IPS DF 19.7 (cell line): ENCODE results near the gene SHC2.
"Not testable (repeated sequence)": the region's sequence is repeated elsewhere in the genome, so short reads cannot be mapped to it uniquely, and the experiment has no call there.

Experiments
- DNase-seq: peaks from one replicate; pipeline ENCODE4 v3.0.0-alpha.2; 2013; ENCODE audit warnings: low read depth, low spot score

The SHC2 gene

DNA sequence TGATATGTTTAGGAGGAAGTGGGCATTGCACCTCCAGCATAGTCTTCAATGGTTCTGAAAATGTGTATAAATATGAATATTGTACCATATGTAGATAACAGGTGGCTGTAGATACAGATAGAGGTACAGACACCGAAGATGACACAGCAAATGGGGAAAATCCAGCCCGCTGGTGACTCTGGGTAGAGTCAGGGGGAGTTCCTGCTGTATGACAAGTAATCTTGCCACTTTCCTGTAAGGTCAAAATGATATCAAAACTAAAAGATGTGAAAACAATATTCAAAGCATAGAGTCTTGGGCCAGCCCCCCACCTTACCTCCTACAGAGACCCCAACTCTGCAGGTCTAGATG is 69.7 kb downstream of the SHC2 start:
- no peak for DNase-seq

DNA sequence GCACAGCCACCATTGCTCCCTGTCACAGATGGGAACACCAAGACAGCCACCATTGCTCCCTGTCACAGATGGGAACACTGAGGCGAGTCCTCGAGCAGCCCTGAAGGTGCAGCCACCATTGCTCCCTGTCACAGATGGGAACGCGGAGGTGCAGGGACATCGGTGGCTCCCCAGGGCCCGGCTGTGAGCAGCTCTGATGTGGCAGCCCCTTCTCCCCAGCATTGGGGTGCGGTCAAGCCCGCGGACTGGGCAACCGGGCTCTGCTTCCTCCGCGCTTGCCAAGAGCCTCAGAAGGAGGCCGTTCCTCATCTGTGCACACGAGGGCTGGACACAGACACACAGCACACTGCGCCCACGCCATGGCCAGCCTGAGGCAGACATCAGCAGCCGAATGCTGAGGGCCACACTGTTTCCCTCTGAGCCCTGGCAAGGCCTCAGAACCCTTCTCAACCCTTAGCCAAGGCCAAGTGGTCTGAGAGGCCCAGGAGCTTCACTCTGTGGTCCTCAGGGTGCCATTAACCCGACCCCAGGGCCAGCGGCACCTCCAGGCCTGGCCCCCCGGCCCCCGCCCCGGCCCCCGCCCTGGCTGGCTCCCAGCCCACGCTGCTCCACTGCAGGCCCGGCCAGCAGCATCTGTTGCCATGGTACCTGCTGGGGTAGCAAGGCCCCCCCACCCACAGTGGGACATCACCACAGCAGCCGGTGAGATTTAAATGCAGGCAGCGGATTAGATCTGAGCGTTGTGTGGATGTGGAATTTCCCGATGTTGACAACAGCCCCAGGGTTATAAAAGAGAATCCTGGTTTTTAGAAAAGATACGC is 70.2 kb downstream of the SHC2 start:
- DNase-seq: no peak

DNA sequence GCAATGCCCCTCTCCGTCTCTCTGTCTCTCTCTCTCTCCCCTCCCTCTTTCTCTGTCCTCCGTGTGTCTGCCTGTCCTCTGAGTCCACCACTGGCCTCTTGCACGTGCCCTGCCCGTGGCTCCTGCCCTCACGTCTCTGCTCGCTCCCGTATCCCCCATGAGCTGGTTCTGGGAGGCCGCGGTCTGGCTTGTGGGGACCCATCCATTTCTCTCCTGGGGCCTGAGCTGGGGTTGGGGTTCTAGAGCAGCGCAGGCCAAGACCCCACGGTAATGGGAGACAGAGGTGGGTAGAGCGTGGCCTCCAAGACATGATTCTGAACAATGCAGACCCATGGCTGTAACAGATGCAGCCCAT is 70.9 kb downstream of the SHC2 start:
- DNase-seq: no peak

DNA sequence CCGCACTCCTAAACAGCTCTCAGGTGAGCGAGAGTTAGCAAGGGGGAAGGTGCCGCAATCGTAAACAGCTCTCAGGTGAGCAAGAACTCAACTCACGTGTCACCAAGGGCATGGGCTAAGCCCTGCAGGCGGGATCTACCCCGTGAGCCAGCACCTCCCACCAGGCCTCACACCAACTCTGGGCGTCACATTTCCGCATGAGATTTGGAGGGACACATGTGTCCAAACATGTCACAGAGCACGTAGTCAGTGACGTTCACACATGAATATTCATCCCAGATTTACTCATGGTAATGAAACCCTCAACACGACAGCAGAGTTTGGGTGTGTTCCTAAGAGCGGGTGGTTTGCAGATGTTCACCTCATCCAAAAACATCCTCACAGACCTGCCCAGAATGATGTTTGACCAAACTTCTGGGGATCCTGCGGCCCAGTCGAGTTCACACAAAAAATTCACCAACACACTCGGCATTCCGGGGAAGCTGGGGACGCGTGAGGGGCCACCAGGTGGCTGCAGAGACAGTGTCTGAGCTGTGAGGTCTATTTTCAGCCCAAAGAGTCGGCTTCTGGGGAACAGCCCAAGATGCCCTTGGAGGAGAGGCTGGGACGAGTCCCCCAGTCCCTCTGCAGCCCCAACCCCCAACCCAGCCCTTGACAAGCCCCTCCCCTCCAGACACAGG is 71.4 kb downstream of the SHC2 start:
- no peak for DNase-seq

DNA sequence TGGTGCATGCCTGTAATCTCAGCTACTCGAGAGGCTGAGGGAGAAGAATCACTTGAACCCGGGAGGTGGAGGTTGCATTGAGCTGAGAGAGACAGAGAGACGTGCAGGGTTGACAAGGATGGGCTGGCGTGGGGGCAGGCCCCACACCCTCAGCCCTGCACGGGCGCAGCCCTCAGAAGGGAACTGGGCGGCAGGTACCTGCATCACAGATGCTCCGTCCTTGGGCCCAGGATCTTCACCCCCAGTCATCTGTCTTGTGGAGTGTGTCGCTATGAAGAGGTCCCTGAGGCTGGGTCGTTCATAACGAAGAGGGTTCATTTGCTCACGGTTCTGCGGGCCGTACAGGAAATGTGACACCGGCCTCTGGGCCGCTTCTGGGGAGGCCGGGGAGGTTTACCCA is 72.1 kb downstream of the SHC2 start:
- DNase-seq: no peak

DNA sequence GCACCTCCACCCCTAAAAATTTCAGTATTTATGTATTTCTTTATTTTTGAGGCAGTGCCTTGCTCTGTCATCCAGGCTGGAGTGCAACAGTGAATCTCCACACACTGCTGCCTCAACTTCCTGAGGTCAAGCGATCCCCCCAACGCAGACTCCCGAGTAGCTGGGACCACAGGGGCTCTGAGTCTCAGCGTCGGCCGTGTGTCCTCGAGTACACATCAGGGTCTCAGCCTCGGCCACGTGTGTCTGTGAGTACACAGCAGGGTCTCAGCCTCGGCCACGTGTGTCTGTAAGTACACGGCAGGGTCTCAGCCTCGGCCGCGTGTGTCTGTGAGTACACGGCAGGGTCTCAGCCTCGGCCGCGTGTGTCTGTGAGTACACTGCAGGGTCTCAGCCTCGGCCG is 73.1 kb downstream of the SHC2 start:
- no peak for DNase-seq

DNA sequence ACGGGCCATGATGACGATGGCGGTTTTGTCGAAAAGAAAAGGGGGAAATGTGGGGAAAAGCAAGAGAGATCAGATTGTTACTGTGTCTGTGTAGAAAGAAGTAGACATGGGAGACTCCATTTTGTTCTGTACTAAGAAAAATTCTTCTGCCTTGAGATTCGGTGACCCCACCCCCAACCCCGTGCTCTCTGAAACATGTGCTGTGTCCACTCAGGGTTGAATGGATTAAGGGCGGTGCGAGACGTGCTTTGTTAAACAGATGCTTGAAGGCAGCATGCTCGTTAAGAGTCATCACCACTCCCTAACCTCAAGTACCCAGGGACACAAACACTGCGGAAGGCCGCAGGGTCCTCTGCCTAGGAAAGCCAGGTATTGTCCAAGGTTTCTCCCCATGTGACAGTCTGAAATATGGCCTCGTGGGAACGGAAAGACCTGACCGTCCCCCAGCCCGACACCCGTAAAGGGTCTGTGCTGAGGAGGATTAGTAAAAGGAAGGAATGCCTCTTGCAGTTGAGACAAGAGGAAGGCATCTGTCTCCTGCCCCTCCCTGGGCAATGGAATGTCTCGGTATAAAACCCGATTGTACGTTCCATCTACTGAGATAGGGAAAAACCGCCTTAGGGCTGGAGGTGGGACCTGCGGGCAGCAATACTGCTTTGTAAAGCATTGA is 74.1 kb downstream of the SHC2 start:
- DNase-seq: not testable (repeated sequence)

DNA sequence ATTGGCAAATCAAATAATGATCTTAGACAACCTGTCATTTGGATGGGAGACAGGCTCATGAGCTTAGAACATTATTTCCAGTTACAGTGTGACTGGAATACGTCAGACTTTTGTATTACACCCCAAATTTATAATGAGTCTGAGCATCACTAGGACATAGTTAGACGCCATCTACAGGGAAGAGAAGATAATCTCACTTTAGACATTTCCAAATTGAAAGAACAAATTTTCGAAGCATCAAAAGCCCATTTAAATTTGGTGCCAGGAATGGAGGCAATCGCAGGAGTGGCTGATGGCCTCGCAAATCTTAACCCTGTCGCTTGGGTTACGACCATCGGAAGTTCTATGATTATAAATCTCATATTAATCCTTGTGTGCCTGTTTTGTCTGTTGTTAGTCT is 74.6 kb downstream of the SHC2 start:
- not testable (repeated sequence) for DNase-seq

DNA sequence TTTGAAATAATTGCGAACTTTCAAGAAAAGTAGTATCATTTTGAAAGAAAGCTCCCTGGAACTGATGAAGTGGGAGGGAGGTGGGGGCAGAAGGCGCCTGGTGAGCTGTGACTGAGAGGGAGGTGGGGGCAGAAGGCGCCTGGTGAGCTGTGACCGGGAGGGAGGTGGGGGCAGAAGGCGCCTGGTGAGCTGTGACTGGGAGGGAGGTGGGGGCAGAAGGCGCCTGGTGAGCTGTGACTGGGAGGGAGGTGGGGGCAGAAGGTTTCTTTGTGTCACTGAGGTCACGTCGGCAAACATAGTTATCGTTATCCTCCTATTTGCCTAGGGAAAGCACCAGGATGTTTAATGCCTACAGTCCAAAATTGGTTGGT is 76.0 kb downstream of the SHC2 start:
- DNase-seq: no peak

DNA sequence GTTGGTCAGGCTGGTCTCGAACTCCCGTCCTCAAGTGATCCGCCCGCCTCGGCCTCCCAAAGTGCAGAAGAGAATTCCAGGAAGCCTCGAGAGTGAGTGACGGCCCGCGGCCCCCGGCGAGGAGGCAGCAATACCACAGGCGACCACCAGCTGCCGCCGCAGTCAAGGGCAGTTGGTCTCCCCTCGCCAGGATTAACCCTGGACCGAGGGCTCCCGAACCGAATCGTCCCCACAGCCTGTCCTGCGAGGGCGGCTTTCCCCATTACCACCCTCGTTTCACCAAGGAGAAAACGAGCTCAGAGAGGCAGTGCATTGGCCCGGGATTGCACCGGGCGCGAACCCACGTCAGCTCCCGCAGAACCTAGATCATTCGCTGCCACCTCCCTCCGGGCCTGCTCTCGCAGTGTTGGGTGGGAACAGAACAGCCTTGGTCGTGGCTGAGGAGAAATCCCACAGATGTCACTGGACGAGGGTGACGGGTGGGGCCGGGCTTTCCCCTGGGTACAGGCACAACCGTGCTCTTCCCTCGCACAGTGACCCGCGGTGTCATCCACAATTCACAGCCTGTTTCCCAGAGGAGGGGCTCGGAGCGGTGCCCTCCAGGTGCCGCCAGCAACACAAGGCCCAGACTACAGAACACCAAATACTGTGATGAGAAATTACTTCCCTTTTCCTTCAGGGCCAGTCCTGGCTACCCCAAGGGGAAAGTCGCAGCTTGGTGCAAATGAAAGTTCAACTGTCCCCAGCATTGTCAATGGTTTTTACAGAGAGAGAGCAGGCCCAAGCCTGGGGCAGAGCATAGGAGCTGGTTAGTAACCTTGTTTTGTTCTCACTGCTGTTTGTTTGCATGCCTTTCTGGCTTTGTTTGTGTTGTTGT is 76.7 kb downstream of the SHC2 start:
- DNase-seq: peak; percentile 20

DNA sequence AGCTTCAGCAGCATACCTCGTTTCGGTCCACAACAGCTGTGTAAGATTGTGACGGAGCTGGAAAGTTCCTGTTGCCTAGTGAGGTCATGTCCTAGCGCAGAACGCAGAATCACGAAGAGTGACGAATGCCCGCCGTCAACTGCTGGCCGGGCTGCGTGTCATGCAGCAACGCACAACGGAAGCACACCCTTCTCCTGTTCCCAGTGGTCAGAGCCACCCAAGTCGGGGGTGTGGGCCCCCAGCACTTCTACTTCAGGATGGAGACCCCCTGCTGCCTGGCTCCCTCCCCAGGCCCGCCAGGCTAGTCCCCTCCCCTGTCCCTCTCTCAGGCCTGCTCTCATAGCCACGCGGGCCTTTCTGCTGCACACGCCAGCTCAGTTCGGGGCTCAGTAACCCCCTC is 77.8 kb downstream of the SHC2 start:
- DNase-seq: no peak

DNA sequence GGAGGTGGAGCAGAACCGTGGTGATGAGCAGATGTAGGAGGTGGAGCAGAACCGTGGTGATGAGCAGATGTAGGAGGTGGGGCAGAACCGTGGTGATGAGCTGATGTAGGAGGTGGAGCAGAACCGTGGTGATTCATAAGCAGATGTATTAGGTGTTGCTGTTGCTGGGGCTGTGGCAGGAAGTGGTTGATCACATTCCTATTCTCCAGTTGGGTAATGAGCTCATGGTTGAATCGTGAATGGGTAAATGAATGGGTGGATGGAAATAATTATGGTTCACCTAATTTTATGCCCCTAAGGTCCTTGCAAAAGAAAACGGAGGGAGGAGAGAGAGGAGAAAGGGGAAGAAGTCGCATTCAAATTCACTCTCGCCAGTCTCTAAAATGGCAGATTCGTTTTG is 78.3 kb downstream of the SHC2 start:
- not testable (repeated sequence) for DNase-seq

DNA sequence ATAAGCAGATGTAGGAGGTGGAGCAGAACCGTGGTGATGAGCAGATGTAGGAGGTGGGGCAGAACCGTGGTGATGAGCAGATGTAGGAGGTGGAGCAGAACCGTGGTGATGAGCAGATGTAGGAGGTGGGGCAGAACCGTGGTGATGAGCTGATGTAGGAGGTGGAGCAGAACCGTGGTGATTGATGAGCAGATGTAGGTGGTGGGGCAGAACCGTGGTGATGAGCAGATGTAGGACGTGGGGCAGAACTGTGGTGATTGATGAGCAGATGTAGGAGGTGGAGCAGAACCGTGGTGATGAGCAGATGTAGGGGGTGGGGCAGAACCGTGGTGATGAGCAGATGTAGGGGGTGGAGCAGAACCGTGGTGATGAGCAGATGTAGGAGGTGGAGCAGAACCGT is 78.9 kb downstream of the SHC2 start:
- not testable (repeated sequence) for DNase-seq

DNA sequence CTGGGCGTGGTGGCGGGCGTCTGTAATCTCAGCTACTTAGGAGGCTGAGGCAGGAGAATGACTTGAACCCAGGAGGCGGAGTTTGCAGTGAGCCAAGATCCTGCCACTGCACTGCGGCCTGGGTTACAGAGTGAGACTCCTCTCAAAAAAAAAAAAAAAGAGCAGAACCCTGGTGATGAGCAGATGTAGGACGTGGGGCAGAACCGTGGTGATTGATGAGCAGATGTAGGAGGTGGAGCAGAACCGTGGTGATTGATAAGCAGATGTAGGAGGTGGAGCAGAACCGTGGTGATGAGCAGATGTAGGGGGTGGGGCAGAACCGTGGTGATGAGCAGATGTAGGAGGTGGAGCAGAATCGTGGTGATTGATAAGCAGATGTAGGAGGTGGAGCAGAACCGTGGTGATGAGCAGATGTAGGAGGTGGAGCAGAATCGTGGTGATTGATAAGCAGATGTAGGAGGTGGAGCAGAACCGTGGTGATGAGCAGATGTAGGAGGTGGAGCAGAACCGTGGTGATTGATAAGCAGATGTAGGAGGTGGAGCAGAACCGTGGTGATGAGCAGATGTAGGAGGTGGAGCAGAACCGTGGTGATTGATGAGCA is 80.1 kb downstream of the SHC2 start:
- DNase-seq: not testable (repeated sequence)

DNA sequence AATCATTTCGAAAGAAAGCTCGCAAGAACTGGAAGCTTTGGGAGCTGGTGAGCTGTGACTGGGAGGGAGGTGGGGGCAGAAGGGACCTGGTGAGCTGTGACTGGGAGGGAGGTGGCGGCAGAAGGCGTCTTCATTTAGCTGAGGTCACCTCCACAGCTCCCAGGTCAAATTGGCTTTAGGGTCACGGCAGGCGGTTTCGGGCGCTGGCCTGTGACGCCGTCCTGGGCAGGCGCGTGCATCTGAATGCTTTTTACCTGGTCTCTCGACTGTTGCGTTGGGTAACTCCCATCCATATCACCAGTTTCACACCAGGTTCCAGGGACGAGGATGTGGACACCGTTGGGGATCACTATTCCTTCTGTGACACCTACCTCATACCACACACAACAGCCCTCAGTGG is 81.0 kb downstream of the SHC2 start:
- DNase-seq: no peak

DNA sequence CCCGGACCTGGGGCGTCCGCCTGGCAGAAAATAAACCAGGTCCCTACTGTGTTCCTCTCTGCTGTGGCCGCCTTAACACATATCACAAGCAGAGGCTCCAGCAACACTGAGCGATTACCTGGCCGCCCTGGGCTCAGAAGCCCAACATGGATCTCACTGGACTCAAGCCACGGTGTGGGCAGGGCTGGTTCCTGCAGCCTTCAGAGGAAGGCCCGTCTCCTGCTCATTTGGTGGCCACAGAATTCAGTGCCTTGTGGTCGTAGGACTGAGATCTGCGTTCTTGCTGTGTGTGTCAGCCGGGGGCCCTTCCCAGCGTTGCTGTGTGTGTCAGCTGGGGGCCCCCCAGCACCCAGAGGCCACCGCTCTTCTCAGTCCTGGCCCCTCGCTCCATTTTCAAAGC is 82.1 kb downstream of the SHC2 start:
- no peak for DNase-seq

DNA sequence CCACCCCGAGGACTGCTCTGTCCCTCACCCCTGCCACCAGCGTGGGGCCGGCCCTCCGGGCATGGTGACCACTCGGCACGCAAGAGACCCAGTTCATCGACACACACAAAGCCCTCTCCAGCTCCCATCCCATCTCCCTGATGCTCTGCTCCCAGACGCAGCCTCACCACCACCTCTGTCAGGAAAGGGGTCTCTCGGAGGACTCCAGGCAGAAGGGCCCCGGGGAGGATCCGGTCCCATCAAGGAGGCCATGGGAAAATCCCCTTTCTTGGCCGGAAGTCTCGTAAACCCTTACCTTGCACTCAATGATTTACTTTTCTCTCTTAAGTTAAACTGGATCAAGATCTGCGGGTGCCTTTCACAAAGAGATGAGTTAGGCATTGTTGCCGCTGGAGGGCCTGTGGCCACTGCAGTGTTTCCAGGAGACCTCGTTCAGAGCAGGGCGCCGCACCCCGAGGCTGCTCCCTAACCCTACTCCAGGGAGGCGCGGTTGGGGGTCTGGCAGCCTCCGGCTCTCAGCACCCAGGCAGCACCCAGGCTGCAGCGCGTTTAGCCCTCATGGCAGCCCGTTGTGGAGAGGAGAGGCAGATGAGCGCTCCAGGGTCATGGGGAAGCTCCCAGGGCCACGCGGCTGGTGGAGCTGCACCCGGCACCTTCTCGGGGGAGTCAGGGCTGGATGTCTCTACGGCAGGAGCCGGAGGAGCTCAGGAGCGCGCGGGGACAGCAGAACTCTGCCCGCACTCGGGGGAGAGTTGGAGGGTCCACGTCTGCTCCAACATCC is 82.8 kb downstream of the SHC2 start:
- DNase-seq: no peak

DNA sequence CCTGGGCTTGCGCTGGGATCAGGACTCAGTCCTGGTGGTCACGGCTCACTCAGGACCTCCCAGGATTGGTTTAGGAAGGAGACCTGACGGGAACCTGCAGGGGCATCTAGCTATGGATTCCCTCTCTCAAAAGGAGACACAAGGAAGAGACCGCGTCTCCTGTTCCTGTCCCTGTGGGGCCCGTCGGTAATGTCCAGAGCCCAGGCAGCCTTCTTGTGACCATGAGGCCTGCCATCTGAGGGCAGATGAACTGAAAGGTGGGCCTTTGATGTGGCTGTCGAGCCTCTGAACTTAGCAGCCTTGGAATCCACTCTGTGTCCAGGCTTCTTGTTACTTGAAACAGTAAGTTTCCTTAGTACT is 84.7 kb downstream of the SHC2 start:
- DNase-seq: no peak

DNA sequence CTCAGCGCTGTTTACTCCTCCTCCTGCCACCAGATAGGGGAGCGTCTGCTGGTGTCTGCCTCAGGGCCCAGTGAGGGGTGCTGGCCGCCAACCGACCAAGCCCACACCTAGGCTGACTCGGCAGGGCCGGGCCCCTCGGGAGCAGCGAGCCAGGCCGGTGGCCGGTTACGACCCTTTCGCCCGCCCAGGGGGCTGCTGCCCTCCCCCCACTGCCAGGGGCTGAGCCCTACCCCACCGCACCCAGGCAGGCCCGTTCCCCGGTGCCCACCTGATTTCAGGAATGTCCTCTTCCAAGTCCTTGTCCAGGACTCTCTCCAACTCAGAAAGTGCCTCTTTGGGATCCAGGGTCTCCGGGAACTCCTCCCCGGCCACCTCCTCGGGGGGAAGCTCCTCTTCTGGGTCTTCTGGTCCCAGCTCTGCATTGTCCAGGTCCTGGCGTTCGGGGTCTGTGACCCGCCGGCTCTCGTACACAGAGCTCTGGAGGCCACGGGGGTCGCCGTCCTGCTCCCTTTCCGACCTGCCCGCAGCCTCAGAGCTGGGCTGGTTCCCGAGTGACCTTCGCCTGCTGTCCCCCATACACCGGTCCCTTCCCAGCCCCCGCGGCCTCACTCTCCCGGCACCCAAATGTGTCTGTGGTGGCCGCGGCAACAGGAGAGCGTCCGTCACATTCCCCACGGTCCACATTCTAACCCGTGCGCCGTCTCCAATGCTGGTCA is 85.3 kb downstream of the SHC2 start:
- DNase-seq: no peak

DNA sequence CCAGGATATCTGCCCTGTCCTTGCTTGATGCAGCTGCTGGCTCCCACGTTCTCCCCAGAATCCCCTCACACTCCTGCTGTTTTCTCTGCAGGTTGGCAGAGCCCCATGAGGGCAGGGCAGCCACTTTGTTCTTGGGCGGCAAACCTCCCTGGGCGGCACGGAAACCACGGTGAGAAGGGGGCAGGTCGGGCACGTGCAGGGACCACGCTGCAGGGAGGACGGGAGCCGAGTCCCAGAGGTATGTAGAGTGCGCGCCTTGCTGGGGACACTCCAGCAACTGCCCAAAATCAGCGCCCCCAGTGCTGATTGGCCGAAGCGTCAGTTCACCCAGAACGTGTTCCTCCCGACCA is 86.0 kb downstream of the SHC2 start:
- no peak for DNase-seq
